ENCODE data around the gene OCRL. TPM values are rescaled to one million over a fixed set of nuclear protein-coding genes. Genes with fewer than 3 reads are reported as not detected.
A peak's percentile ranks its signal among the peaks of the same experiment; 100 is the strongest.

Gene OCRL
- total RNA-seq, 5 donors from 2014 or later (not counting 1 experiment from before 2014, with no cell fraction given), result 2.2 to 4.6 (median 3.0) TPM

DNA sequence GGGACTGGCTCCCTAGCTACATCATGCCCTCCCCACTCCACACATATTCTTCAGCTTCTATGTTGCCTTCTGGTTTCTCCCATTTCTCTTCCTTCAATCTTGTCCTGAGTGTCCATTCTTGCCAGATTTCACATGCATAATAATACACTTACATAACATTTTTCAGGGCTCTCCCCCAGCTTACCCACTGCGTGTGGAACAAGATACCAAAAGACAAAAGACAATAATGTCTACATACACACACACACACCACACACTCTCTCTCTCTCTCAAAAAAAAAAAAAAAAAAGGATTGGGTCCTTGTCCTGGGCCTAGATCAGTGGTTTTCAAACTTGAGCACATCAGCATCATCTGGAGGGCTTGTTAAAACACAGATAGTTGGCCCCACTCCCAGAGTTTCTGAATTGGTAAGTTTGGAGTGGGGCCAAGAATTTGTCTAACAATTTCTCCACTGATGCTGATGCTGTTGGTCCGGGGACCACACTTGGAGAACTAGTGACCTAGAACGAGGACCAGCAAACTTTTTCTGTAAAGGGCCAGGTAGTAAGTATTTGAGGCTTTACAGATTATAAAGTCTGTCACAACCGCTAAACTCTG, 10.3 kb upstream of the OCRL start:
- Histone ChIP-seq H3K27ac (ENCODE audit: low read length) (no peak overlapping the region), H3K9me3 (no peaks in the 10 kb centered on the region), H3K36me3 (ENCODE audit: control insufficient read depth in 2 of 2, extremely low read depth in 1 of 2, insufficient read depth in 1 of 2, low read length in 1 of 2) (no peaks in the 10 kb centered on the region), H3K27me3 (replicated peaks in 1 of 2; ENCODE audit: control insufficient read depth in 2 of 2, extremely low read depth in 1 of 2, insufficient read depth in 2 of 2, low read length in 1 of 2) (no peaks in the 10 kb centered on the region), H3K4me1 (ENCODE audit: control insufficient read depth in 1 of 2, extremely low read depth in 1 of 2, insufficient read depth in 2 of 2, low read length in 2 of 2) (no peaks in the 10 kb centered on the region), H3K4me3 (ENCODE audit: control insufficient read depth in 1 of 2, extremely low read depth in 1 of 2, low read length in 1 of 2) (no peak overlapping the region)
- no peak for ATAC-seq (replicated peaks in 1 of 4)
- Mint-ChIP-seq H3K4me3 (no peak overlapping the region), H3K9me3 (no peaks in the 10 kb centered on the region), H3K4me1 (no peaks in the 10 kb centered on the region), H3K36me3 (no peaks in the 10 kb centered on the region), H3K27ac (no peak overlapping the region), H3K27me3 (no peaks in the 10 kb centered on the region)
- ChIA-PET POLR2A (no interaction called here), CTCF (no interaction called here)
- no CpG with 5 or more reads among the region's 4 CpGs for WGBS (ENCODE audit: insufficient coverage)
- no peak for DNase-seq

DNA sequence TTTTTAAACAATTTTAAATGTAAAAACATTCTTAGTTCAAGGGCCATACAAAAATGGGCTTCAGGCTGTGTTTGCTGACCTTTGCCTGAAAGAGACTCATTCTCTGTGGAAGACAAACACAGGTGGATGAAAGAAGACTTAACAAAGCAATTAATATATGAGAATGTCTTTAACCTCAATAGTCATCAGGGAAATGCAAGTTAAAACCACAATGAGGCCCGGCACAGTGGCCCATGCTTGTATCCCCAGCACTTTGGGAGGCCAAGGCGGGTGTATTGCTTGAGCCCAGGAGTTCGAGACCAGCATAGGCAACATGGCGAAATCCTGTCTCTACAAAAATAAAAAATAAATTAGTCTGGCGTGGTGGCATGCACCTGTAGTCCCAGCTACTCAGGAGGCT, 9.6 kb upstream of the OCRL start:
- Mint-ChIP-seq H3K4me1 (no peaks in the 10 kb centered on the region), H3K27ac (no peak overlapping the region), H3K4me3 (no peak overlapping the region), H3K9me3 (no peaks in the 10 kb centered on the region), H3K36me3 (no peaks in the 10 kb centered on the region), H3K27me3 (no peaks in the 10 kb centered on the region)
- Histone ChIP-seq H3K4me3 (ENCODE audit: control insufficient read depth in 1 of 2, extremely low read depth in 1 of 2, low read length in 1 of 2) (no peak overlapping the region), H3K4me1 (ENCODE audit: control insufficient read depth in 1 of 2, extremely low read depth in 1 of 2, insufficient read depth in 2 of 2, low read length in 2 of 2) (no peaks in the 10 kb centered on the region), H3K27me3 (replicated peaks in 1 of 2; ENCODE audit: control insufficient read depth in 2 of 2, extremely low read depth in 1 of 2, insufficient read depth in 2 of 2, low read length in 1 of 2) (no peaks in the 10 kb centered on the region), H3K9me3 (no peaks in the 10 kb centered on the region), H3K36me3 (ENCODE audit: control insufficient read depth in 2 of 2, extremely low read depth in 1 of 2, insufficient read depth in 1 of 2, low read length in 1 of 2) (no peaks in the 10 kb centered on the region), H3K27ac (ENCODE audit: low read length) (no peak overlapping the region)
- ATAC-seq (replicated peaks in 1 of 4), result no peak
- WGBS (ENCODE audit: insufficient coverage), result 100% methylated on average over 1 of the region's 5 CpGs
- POLR2A ChIA-PET, result no interaction called here
- CTCF ChIA-PET, result no interaction called here
- DNase-seq, result no peak

DNA sequence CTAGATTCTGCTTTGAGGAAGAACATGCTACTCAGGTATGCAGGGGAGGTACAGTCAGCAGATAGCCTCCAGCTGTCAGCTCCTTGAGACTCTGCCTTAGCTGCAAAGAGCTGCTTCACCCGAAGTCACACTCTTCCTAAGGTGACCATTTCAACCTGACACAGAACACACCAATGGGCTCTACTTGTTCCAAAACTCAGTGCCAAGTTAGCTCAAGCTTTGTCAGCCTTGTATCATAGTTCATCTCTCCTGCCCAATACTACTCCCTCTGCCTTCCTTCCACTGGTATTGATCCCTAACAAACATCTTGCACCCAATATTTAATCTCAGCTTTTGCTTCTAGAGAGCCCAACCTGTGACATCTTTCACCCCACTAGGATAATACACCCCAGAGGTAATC, 8.9 kb upstream of the OCRL start:
- Mint-ChIP-seq H3K4me3 (no peak overlapping the region), H3K27ac (no peak overlapping the region), H3K36me3 (no peaks in the 10 kb centered on the region), H3K9me3 (no peaks in the 10 kb centered on the region), H3K4me1 (no peaks in the 10 kb centered on the region), H3K27me3 (no peaks in the 10 kb centered on the region)
- no peak for DNase-seq
- Histone ChIP-seq H3K36me3 (ENCODE audit: control insufficient read depth in 2 of 2, extremely low read depth in 1 of 2, insufficient read depth in 1 of 2, low read length in 1 of 2) (no peaks in the 10 kb centered on the region), H3K4me3 (ENCODE audit: control insufficient read depth in 1 of 2, extremely low read depth in 1 of 2, low read length in 1 of 2) (no peak overlapping the region), H3K27ac (ENCODE audit: low read length) (no peak overlapping the region), H3K4me1 (ENCODE audit: control insufficient read depth in 1 of 2, extremely low read depth in 1 of 2, insufficient read depth in 2 of 2, low read length in 2 of 2) (no peaks in the 10 kb centered on the region), H3K9me3 (no peaks in the 10 kb centered on the region), H3K27me3 (replicated peaks in 1 of 2; ENCODE audit: control insufficient read depth in 2 of 2, extremely low read depth in 1 of 2, insufficient read depth in 2 of 2, low read length in 1 of 2) (no peaks in the 10 kb centered on the region)
- ChIA-PET POLR2A (interaction anchor here in 1 of 2 donors (0.6 kb wide), 1 partner anchor 467 kb away, joined by 7 read pairs; no protein-coding TSS in a partner anchor), CTCF (no interaction called here)
- no CpG with 5 or more reads among the region's 1 CpG for WGBS (ENCODE audit: insufficient coverage)
- no peak for ATAC-seq (replicated peaks in 1 of 4)

DNA sequence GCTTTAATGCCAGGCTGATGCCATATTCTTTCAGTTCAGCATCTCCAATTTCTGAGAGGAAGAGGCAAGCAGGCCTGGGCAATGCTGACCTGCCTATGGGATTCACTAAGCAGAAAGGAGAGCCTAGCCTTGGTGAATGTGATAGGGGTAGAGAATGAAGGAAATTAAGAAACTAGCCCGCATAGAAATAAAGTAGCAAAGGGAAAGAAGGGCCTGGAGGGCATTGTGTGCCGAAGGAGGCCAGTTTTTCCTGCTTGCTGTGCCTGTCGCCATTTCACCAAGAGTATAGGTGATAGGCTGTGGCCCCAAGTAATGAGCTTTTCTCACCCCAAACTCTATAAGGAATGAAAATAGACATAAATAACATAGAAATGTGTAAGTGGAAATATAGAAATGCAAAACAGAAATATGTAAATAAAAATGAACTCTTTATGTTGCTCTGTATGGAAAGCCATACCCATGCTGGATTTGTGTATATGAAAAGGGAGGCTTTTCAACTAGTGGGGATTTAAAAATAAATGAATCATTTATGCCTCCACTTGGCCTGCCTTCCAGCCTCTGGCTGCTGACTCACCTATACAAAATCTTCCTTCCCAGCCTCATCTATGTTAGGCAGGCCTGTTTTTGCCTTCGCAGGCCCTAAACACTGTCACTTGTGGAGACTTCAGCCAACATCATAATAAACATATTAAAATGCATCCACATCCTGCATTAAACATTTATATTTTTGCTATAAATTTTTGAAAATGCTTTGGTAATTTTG, 5.1 kb upstream of the OCRL start:
- no peaks in the 10 kb centered on the region for H3K36me3 Mint-ChIP-seq
- Histone ChIP-seq H3K36me3 (ENCODE audit: control insufficient read depth in 2 of 2, extremely low read depth in 1 of 2, insufficient read depth in 1 of 2, low read length in 1 of 2) (no peaks in the 10 kb centered on the region), H3K9me3 (no peaks in the 10 kb centered on the region), H3K4me1 (ENCODE audit: control insufficient read depth in 1 of 2, extremely low read depth in 1 of 2, insufficient read depth in 2 of 2, low read length in 2 of 2) (no peaks in the 10 kb centered on the region), H3K4me3 (ENCODE audit: control insufficient read depth in 1 of 2, extremely low read depth in 1 of 2, low read length in 1 of 2) (no peak overlapping the region), H3K27me3 (replicated peaks in 1 of 2; ENCODE audit: control insufficient read depth in 2 of 2, extremely low read depth in 1 of 2, insufficient read depth in 2 of 2, low read length in 1 of 2) (no peaks in the 10 kb centered on the region), H3K27ac (ENCODE audit: low read length) (no peak overlapping the region)
- H3K4me3 Mint-ChIP-seq, result no peak overlapping the region
- H3K9me3 Mint-ChIP-seq, result no peaks in the 10 kb centered on the region
- no CpG with 5 or more reads among the region's 4 CpGs for WGBS (ENCODE audit: insufficient coverage)
- CTCF ChIA-PET, result no interaction called here
- no peak for ATAC-seq (replicated peaks in 1 of 4)
- no peak for DNase-seq
- H3K27ac Mint-ChIP-seq, result no peak overlapping the region
- H3K27me3 Mint-ChIP-seq, result peaks cover 4 to 18% of the 10 kb centered on the region in 2 donors
- POLR2A ChIA-PET, result no interaction called here
- peaks cover 0 to 6% (median 2%) of the 10 kb centered on the region in 3 donors for H3K4me1 Mint-ChIP-seq

DNA sequence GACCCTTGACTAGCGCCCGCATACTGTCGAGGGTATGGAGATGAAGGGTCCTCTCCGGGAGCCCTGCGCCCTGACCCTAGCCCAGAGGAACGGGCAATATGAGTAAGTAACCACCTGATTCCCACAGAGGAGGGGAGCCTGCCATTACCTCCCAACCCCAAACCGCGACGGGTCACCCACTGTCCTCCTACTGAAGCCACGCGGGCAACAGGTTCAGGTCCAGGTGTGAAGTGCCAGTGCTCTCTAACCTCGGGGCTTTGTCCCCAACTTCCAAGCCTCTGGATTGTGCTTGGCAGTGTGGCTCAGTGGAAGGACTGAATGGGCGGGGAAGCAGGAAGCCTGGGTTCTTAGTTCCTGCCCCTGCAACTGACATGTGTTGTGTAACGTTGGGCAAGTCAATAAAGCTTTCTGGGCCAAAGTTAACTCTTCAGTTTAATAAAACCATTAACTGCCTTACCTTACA, 694 bp downstream of the OCRL start:
- H3K9me3 Mint-ChIP-seq, result no peaks in the 10 kb centered on the region
- ATAC-seq (replicated peaks in 1 of 4), result peak in 3 of 4 experiments; percentile 25 to 29 (median 26)
- Histone ChIP-seq H3K27me3 (replicated peaks in 1 of 2; ENCODE audit: control insufficient read depth in 2 of 2, extremely low read depth in 1 of 2, insufficient read depth in 2 of 2, low read length in 1 of 2) (no peaks in the 10 kb centered on the region), H3K4me1 (ENCODE audit: control insufficient read depth in 1 of 2, extremely low read depth in 1 of 2, insufficient read depth in 2 of 2, low read length in 2 of 2) (peaks cover 0 to 4% of the 10 kb centered on the region in 2 experiments), H3K4me3 (ENCODE audit: control insufficient read depth in 1 of 2, extremely low read depth in 1 of 2, low read length in 1 of 2) (peak overlapping the region; percentile 53 to 66), H3K36me3 (ENCODE audit: control insufficient read depth in 2 of 2, extremely low read depth in 1 of 2, insufficient read depth in 1 of 2, low read length in 1 of 2) (no peaks in the 10 kb centered on the region), H3K27ac (ENCODE audit: low read length) (no peak overlapping the region), H3K9me3 (no peaks in the 10 kb centered on the region)
- no peaks in the 10 kb centered on the region for H3K36me3 Mint-ChIP-seq
- ChIA-PET CTCF (interaction anchor here (0.6 kb wide), 2 partner anchors 23 to 675 kb away, joined by 3 read pairs; no protein-coding TSS in a partner anchor), POLR2A (no interaction called here)
- peak in 1 of 35 experiments; percentile 1 for DNase-seq
- WGBS (ENCODE audit: insufficient coverage), result no CpG with 5 or more reads among the region's 14 CpGs
- H3K27me3 Mint-ChIP-seq, result peaks cover 4 to 24% of the 10 kb centered on the region in 2 donors
- H3K27ac Mint-ChIP-seq, result no peak overlapping the region
- H3K4me1 Mint-ChIP-seq, result peaks cover 5 to 15% (median 6%) of the 10 kb centered on the region in 3 donors
- H3K4me3 Mint-ChIP-seq, result peak overlapping the region; percentile 44 to 70 (median 64)

DNA sequence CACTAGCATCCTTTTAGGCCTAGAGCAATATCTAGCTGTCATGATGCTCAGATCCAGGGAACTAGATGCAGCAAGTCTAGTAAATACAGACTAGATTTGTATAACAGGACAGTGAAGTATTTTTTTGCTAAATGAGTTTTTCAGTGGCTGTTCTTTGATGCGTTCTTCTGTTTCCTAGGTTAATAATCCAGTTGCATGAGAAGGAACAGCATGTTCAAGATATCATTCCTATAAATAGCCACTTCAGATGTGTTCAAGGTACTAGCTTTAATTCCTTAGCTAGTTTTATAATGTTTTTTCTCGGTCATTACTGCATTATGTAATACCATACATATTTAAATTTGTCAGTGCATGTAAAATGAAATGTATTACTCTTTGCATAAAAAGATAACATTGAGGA, 4.7 kb downstream of the OCRL start:
- WGBS (ENCODE audit: insufficient coverage), result no CpG with 5 or more reads among the region's 2 CpGs
- POLR2A ChIA-PET, result no interaction called here
- Mint-ChIP-seq H3K4me3 (no peak overlapping the region), H3K9me3 (no peaks in the 10 kb centered on the region), H3K4me1 (peaks cover 4 to 11% (median 5%) of the 10 kb centered on the region in 3 donors), H3K27me3 (peaks cover 0 to 7% of the 10 kb centered on the region in 2 donors), H3K36me3 (peaks cover 8% of the 10 kb centered on the region), H3K27ac (no peak overlapping the region)
- Histone ChIP-seq H3K36me3 (ENCODE audit: control insufficient read depth in 2 of 2, extremely low read depth in 1 of 2, insufficient read depth in 1 of 2, low read length in 1 of 2) (no peaks in the 10 kb centered on the region), H3K27me3 (replicated peaks in 1 of 2; ENCODE audit: control insufficient read depth in 2 of 2, extremely low read depth in 1 of 2, insufficient read depth in 2 of 2, low read length in 1 of 2) (no peaks in the 10 kb centered on the region), H3K27ac (ENCODE audit: low read length) (no peak overlapping the region), H3K4me1 (ENCODE audit: control insufficient read depth in 1 of 2, extremely low read depth in 1 of 2, insufficient read depth in 2 of 2, low read length in 2 of 2) (peaks cover 0 to 4% of the 10 kb centered on the region in 2 experiments), H3K9me3 (no peaks in the 10 kb centered on the region), H3K4me3 (ENCODE audit: control insufficient read depth in 1 of 2, extremely low read depth in 1 of 2, low read length in 1 of 2) (no peak overlapping the region)
- CTCF ChIA-PET, result no interaction called here
- DNase-seq (no peak), ATAC-seq (replicated peaks in 1 of 4) (no peak)

Data from T-cell (primary cell).